Mucosa of stomach (tissue), 1 donor: Measurements from ENCODE around the gene CDKAL1.
"Not testable (repeated sequence)": the region's sequence is repeated elsewhere in the genome, so short reads cannot be mapped to it uniquely, and the experiment has no call there.

ENCODE experiments used
- H3K27me3 ChIP-seq: one replicate; pipeline ENCODE4 v1.7.0; 2013; ENCODE audit warnings: mild to moderate bottlenecking, low read length; ENCODE audit not compliant: control insufficient read depth, insufficient read depth
- H3K36me3 ChIP-seq: one replicate; pipeline ENCODE4 v1.7.0; 2013; ENCODE audit warnings: low read length; ENCODE audit not compliant: control insufficient read depth, insufficient read depth
- H3K4me1 ChIP-seq: one replicate; pipeline ENCODE4 v1.7.0; 2013; ENCODE audit warnings: mild to moderate bottlenecking, low read length; ENCODE audit not compliant: control insufficient read depth, insufficient read depth
- H3K4me3 ChIP-seq: one replicate; pipeline ENCODE4 v1.7.0; 2013; ENCODE audit warnings: low read length
- H3K9ac ChIP-seq: one replicate; pipeline ENCODE4 v1.7.0; 2013; ENCODE audit warnings: mild to moderate bottlenecking, low read length, moderate library complexity
- H3K9me3 ChIP-seq: one replicate; pipeline ENCODE4 v1.7.0; 2013; ENCODE audit warnings: mild to moderate bottlenecking, low read length, moderate library complexity; ENCODE audit not compliant: control insufficient read depth
- donor health status: Pancreatic carcinoma.

CDKAL1 gene

GRCh38 chr6:21235162-21235561 is 700.9 kb downstream of the CDKAL1 start:
- H3K27me3 ChIP-seq: no peaks in the 10 kb centered on the region
- H3K36me3 ChIP-seq: no peaks in the 10 kb centered on the region
- H3K4me3 ChIP-seq: no peak overlapping the region
- no peaks in the 10 kb centered on the region for H3K9me3 ChIP-seq
- no peaks in the 10 kb centered on the region for H3K4me1 ChIP-seq
- no peak overlapping the region for H3K9ac ChIP-seq

GRCh38 chr6:21238208-21238607 is 704.0 kb downstream of the CDKAL1 start:
- Histone ChIP-seq H3K9ac (no peak overlapping the region), H3K9me3 (no peaks in the 10 kb centered on the region), H3K4me3 (no peak overlapping the region), H3K36me3 (no peaks in the 10 kb centered on the region), H3K27me3 (no peaks in the 10 kb centered on the region), H3K4me1 (no peaks in the 10 kb centered on the region)

- Histone ChIP-seq H3K27me3 (no peaks in the 10 kb centered on the region), H3K36me3 (no peaks in the 10 kb centered on the region), H3K9me3 (no peaks in the 10 kb centered on the region), H3K9ac (no peak overlapping the region), H3K4me1 (peaks cover 8% of the 10 kb centered on the region), H3K4me3 (no peak overlapping the region)
Observed at GRCh38 chr6:21240709-21241108, 706.5 kb downstream of the CDKAL1 start.

DNA sequence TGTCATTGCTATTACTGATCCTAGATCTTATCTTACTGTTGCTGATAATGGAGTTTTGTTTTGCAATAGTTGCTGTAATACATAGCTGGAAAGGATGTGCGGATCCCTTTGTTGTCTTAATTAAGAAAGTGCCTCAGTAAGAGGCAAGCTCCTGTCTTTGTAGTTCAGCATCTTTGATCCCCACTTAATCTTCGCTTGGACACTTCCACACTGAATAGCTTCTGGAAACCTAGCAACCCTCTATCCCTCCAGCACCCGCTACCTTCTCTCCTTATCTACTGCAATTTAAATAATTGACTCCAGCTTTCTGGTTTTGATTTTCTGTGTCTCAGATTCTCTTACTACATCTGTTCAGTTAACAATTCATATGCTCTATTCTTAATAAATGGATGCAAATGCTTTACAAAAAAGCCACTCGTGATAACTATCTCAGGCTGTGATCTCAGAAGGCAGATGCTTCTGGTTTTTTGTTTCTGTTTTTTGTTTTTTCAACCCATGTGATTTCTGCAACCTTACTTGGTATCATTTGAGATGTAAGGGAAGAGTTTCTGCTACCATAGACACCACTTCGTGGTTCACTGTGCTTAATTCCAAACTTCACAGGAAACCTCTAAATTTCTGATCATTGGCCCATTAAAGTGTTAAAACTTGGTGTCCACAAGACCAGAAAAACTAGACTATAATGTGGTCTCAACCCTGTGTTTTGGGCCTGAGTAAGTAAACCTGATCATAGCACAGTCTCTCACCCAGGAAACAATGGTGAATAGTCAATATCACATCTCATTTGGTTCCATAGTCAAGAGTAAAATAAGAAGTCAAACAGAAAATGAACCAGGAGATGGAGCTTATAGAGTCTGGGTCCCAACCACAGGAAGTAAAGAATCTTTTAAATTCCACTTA is 707.2 kb downstream of the CDKAL1 start:
- no peak overlapping the region for H3K4me3 ChIP-seq
- H3K9ac ChIP-seq: no peak overlapping the region
- no peaks in the 10 kb centered on the region for H3K27me3 ChIP-seq
- H3K9me3 ChIP-seq: no peaks in the 10 kb centered on the region
- peaks cover 8% of the 10 kb centered on the region for H3K4me1 ChIP-seq
- H3K36me3 ChIP-seq: no peaks in the 10 kb centered on the region

DNA sequence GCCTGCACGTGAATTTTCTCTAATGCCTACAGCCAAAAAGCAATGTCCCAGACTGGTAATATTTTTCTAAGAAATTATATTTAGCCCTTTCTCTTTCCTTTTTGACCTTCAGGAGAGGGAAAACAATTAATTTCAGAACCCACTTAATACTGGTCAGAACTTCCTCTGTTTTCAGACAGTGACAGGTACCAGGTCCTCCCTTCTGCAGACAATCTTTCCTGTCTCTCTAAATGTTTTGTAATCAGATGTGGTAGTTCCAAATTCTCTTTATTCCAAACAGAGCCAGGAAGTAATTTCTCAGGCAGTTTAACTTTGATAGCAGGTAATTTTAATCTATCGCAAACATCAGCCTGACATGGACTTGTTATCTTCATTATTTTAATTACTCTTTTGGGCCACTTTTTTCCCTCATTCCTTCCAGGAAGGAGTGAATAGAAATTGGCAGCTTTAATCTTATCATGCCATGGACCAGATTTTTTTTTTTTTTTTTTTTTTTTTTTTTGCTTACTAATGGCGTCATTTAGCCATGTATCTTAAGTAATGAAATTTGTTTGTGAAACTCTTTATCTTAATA is 710.7 kb downstream of the CDKAL1 start:
- Histone ChIP-seq H3K4me1 (peaks cover 8% of the 10 kb centered on the region), H3K36me3 (no peaks in the 10 kb centered on the region), H3K4me3 (no peak overlapping the region), H3K9me3 (no peaks in the 10 kb centered on the region), H3K9ac (no peak overlapping the region), H3K27me3 (no peaks in the 10 kb centered on the region)

GRCh38 chr6:21245488-21245887 is 711.2 kb downstream of the CDKAL1 start:
- Histone ChIP-seq H3K36me3 (no peaks in the 10 kb centered on the region), H3K9ac (no peak overlapping the region), H3K27me3 (no peaks in the 10 kb centered on the region), H3K4me3 (no peak overlapping the region), H3K9me3 (no peaks in the 10 kb centered on the region), H3K4me1 (peaks cover 8% of the 10 kb centered on the region)

- Histone ChIP-seq H3K36me3 (no peaks in the 10 kb centered on the region), H3K4me1 (peaks cover 8% of the 10 kb centered on the region), H3K9me3 (no peaks in the 10 kb centered on the region), H3K4me3 (no peak overlapping the region), H3K27me3 (no peaks in the 10 kb centered on the region), H3K9ac (no peak overlapping the region)
Observed at GRCh38 chr6:21246075-21246474, 711.8 kb downstream of the CDKAL1 start.

DNA sequence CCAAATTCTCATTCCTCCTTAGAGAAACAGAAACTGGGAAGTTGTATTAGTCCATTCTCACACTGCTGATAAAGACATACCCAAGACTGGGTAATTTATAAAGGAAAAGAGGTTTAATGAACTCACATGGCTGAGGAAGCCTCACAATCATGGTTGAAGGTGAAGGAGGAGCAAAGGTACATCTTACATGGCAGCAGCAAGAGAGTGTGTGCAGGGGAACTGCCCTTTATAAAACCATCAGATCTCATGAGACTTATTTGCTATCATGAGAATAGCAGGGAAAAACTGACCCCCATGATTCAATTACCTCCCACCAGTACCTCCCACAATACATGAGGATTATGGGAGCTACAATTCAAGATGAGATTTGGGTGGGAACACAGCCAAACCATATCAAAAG is 720.2 kb downstream of the CDKAL1 start:
- H3K27me3 ChIP-seq, H3K9me3 ChIP-seq, H3K4me1 ChIP-seq, H3K36me3 ChIP-seq, H3K4me3 ChIP-seq, H3K9ac ChIP-seq: not testable (repeated sequence)

DNA sequence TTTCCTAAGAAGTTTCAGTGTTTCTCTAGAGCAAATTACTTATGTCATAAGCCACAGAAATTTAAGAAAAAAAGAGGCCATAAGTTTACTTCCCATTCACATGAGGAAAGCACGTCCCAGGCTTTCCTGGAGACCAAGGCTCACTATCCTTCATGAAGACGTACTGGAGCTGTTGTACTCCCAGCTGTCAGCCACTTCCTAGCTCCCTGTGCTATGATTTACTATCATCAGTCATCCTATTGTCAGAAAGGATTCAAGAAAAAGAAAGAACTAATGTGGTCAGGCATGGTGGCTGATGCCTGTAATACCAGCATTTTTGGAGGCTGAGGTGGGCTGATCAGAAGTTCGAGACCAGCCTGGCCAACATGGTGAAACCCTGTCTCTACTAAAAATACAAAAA is 721.9 kb downstream of the CDKAL1 start:
- Histone ChIP-seq H3K9ac (no peak overlapping the region), H3K27me3 (no peaks in the 10 kb centered on the region), H3K9me3 (no peaks in the 10 kb centered on the region), H3K4me1 (no peaks in the 10 kb centered on the region), H3K4me3 (no peak overlapping the region), H3K36me3 (no peaks in the 10 kb centered on the region)

DNA sequence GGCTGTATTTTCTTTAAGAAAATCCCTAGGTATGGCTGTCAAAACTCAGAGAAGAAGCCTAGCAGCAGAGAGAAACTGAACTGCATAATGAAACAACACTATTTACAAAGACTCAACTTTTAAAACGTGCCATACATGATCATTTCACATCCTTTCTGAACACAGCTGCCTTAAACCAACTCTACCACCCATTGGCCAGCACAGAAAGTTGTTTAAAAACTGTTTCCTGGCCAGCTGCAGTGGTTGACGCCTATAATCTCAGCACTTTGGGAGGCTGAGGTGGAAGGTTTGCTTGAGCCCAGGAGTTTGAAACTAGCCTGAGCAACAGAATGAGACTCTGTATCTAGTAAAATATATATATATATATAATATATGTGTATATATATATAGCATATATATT is 722.9 kb downstream of the CDKAL1 start:
- Histone ChIP-seq H3K36me3 (no peaks in the 10 kb centered on the region), H3K27me3 (no peaks in the 10 kb centered on the region), H3K4me3 (no peak overlapping the region), H3K4me1 (no peaks in the 10 kb centered on the region), H3K9me3 (no peaks in the 10 kb centered on the region), H3K9ac (no peak overlapping the region)

DNA sequence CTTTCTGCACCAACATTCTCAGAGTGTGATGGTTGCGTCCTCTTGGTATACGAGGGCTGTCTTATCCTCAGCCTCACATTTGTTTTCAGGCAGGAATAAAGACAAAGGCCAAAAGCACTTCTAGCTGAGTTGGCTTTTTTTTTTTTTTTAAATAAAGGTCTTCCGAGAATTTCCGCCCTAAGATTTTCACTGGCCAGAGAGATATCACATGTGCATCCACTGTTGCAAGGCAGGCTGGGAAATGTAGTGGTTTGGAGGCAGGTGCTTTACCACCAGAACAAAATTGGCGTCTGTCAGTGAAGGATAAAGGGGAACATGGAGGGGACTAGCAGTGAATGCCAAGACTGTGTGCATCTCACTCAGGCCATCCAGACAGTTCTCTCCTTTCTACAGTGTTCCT is 724.4 kb downstream of the CDKAL1 start:
- Histone ChIP-seq H3K4me1 (no peaks in the 10 kb centered on the region), H3K27me3 (no peaks in the 10 kb centered on the region), H3K9ac (no peak overlapping the region), H3K9me3 (no peaks in the 10 kb centered on the region), H3K4me3 (no peak overlapping the region), H3K36me3 (no peaks in the 10 kb centered on the region)

GRCh38 chr6:21259660-21260059 is 725.4 kb downstream of the CDKAL1 start:
- Histone ChIP-seq H3K9ac (no peak overlapping the region), H3K36me3 (no peaks in the 10 kb centered on the region), H3K9me3 (no peaks in the 10 kb centered on the region), H3K27me3 (no peaks in the 10 kb centered on the region), H3K4me1 (peaks cover 9% of the 10 kb centered on the region), H3K4me3 (no peak overlapping the region)
